ENCODE measurements around the gene DIAPH3.

Gene DIAPH3

GRCh38 chr13:60155978-60156377, 7.8 kb downstream of the DIAPH3 start:
- no peak for DNase-seq

- no peak for DNase-seq
Observed at GRCh38 chr13:60152904-60153303, 10.8 kb downstream of the DIAPH3 start.

- no peak for DNase-seq
Observed at GRCh38 chr13:60152114-60152513, 11.6 kb downstream of the DIAPH3 start.

- no peak for DNase-seq
Observed at GRCh38 chr13:60150538-60150937, 13.2 kb downstream of the DIAPH3 start.

- DNase-seq, result no peak
Observed at GRCh38 chr13:60148918-60149317, 14.8 kb downstream of the DIAPH3 start.

- DNase-seq, result no peak
Observed at GRCh38 chr13:60147361-60147760, 16.4 kb downstream of the DIAPH3 start.

- DNase-seq, result no peak
Observed at GRCh38 chr13:60146471-60146870, 17.3 kb downstream of the DIAPH3 start.

GRCh38 chr13:60143775-60144174, 20.0 kb downstream of the DIAPH3 start:
- DNase-seq, result no peak

GRCh38 chr13:60139272-60139671, 24.5 kb downstream of the DIAPH3 start:
- no peak for DNase-seq

- no peak for DNase-seq
Observed at GRCh38 chr13:60138674-60139073, 25.1 kb downstream of the DIAPH3 start.

- DNase-seq, result no peak
Observed at GRCh38 chr13:60137911-60138560, 25.7 kb downstream of the DIAPH3 start.

GRCh38 chr13:60135344-60135743, 28.4 kb downstream of the DIAPH3 start:
- DNase-seq, result no peak

- DNase-seq, result no peak
Observed at GRCh38 chr13:60134376-60134775, 29.4 kb downstream of the DIAPH3 start.

GRCh38 chr13:60121337-60121687, 42.4 kb downstream of the DIAPH3 start:
- no peak for DNase-seq

GRCh38 chr13:60120617-60121336, 43.0 kb downstream of the DIAPH3 start:
- DNase-seq, result no peak

- no peak for DNase-seq
Observed at GRCh38 chr13:60118696-60119400, 44.9 kb downstream of the DIAPH3 start.

GRCh38 chr13:60114499-60115028, 49.2 kb downstream of the DIAPH3 start:
- no peak for DNase-seq

- DNase-seq, result no peak
Observed at GRCh38 chr13:60112771-60113170, 51.0 kb downstream of the DIAPH3 start.

GRCh38 chr13:60111691-60112090, 52.0 kb downstream of the DIAPH3 start:
- no peak for DNase-seq

- no peak for DNase-seq
Observed at GRCh38 chr13:60109285-60109684, 54.4 kb downstream of the DIAPH3 start.

- DNase-seq, result no peak
Observed at GRCh38 chr13:60108589-60108988, 55.1 kb downstream of the DIAPH3 start.

GRCh38 chr13:60099631-60100420, 63.9 kb downstream of the DIAPH3 start:
- no peak for DNase-seq

- no peak for DNase-seq
Observed at GRCh38 chr13:60095300-60095699, 68.4 kb downstream of the DIAPH3 start.

Measured in central memory CD4-positive, alpha-beta T cell (primary cell).